ENCODE data around the gene KSR2. TPM values are rescaled to one million over a fixed set of nuclear protein-coding genes. Genes with fewer than 3 reads are reported as not detected.

KSR2 gene
- total and polyA plus RNA-seq, 2 of the 4 experiments (the other 2 are of a cell fraction) = not detected

DNA sequence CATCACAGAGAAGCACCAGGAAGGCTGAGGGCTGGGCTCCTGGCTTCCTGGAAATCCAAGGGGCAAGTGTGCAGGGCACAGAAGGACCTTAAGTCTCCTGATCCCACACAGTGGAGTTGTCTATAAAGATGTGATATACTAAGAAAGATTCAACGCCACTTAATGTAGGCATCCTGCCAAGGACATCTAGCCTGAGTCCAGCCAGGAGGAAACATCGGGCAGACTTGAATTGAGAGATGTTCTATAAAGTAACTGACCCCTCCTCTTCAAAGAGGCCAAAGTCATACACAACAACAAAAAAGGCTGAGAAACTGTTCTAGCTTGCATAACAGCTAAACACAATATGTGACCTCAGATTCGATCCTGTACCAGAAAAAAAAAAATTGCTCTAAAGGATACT, 307.9 kb downstream of the KSR2 start:
- no peak overlapping the region for H2AK9ac ChIP-seq (replicated peaks; ENCODE audit: low read depth, low read length, poor library complexity)
- BruUV-seq (replicated peaks) = no TSS peak
- no peak overlapping the region for H3K4me3 ChIP-seq (ENCODE audit: insufficient read depth, low read depth, low read length)
- no peak overlapping the region for H3K4ac ChIP-seq (ENCODE audit: low read depth, low read length)
- H2BK20ac ChIP-seq (ENCODE audit: low read depth, low read length) = no peak overlapping the region
- no peaks in the 10 kb centered on the region for H3K9me1 ChIP-seq (ENCODE audit: insufficient read depth, low read length)
- H3K14ac ChIP-seq (replicated peaks; ENCODE audit: low read depth, low read length) = no peak overlapping the region
- H3K56ac ChIP-seq (ENCODE audit: extremely low read depth, insufficient read depth, low read length) = no peak overlapping the region
- H2AK5ac ChIP-seq (ENCODE audit: low read depth, low read length) = no peak overlapping the region
- WGBS, 2 experiments (ENCODE audit: extremely low coverage in 2 of 2, insufficient read length in 1 of 2) = no CpG with 5 or more reads among the region's 3 CpGs
- H3K36me3 ChIP-seq (ENCODE audit: control insufficient read depth, insufficient read depth, low read length) = no peaks in the 10 kb centered on the region
- H4K20me1 ChIP-seq (ENCODE audit: insufficient read depth, low read length) = no peaks in the 10 kb centered on the region
- H3K4me1 ChIP-seq (ENCODE audit: control insufficient read depth, insufficient read depth, low read length) = no peaks in the 10 kb centered on the region
- intact Hi-C loops (cut with micrococcal nuclease) = no loop called here
- ChIA-PET CTCF (no interaction called here), POLR2A (ENCODE audit: unreplicated experiment) (no interaction called here)
- no peak overlapping the region for H3K9ac ChIP-seq (ENCODE audit: low read depth, low read length)
- H2BK120ac ChIP-seq (ENCODE audit: low read depth, low read length) = no peak overlapping the region
- H3K27ac ChIP-seq (ENCODE audit: insufficient read depth, low read length) = no peak overlapping the region
- no peak overlapping the region for H3K4me2 ChIP-seq (ENCODE audit: low read depth, low read length)
- ATAC-seq (ENCODE audit: low read depth) (no peak), DNase-seq (no peak)
- no peak overlapping the region for H3K23ac ChIP-seq (ENCODE audit: low read depth, low read length)
- no peak overlapping the region for H2BK5ac ChIP-seq (ENCODE audit: low read depth, low read length, poor library complexity, severe bottlenecking)
- H3K9me3 ChIP-seq (ENCODE audit: control insufficient read depth, insufficient read depth, low read length) = peaks cover 25% of the 10 kb centered on the region
- dilution Hi-C loops (cut with HindIII; ENCODE audit: low sequenced_read_pairs, unreplicated experiment) = no loop called here
- H3K18ac ChIP-seq (ENCODE audit: low read depth, low read length) = no peak overlapping the region
- no peak overlapping the region for H2BK15ac ChIP-seq (ENCODE audit: low read depth, low read length)
- no peak overlapping the region for H4K91ac ChIP-seq (ENCODE audit: insufficient read depth, low read depth, low read length)
- H4K8ac ChIP-seq (ENCODE audit: low read depth in 2 of 2, low read length in 2 of 2) = no peak overlapping the region
- no peak overlapping the region for H4K5ac ChIP-seq (ENCODE audit: low read depth, low read length)
- H3K27me3 ChIP-seq (ENCODE audit: control insufficient read depth, insufficient read depth, low read length) = no peaks in the 10 kb centered on the region
- in situ Hi-C loops (cut with MboI; ENCODE audit: low sequenced_read_pairs) = no loop called here
- TF ChIP-seq, protein P1, sequence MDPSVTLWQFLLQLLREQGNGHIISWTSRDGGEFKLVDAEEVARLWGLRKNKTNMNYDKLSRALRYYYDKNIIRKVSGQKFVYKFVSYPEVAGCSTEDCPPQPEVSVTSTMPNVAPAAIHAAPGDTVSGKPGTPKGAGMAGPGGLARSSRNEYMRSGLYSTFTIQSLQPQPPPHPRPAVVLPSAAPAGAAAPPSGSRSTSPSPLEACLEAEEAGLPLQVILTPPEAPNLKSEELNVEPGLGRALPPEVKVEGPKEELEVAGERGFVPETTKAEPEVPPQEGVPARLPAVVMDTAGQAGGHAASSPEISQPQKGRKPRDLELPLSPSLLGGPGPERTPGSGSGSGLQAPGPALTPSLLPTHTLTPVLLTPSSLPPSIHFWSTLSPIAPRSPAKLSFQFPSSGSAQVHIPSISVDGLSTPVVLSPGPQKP (IDR thresholded peaks at IDR 0.05; ENCODE audit: borderline replicate concordance, low read depth, low read length) = no peak
- TF ChIP-seq RAD21 (IDR thresholded peaks at IDR 0.05; ENCODE audit: low read length) (no peak), MXI1 (IDR thresholded peaks at IDR 0.05; ENCODE audit: borderline replicate concordance, low read depth, low read length) (no peak), POLR2A (IDR thresholded peaks at IDR 0.05; ENCODE audit: low read depth, low read length) (no peak), FOS (IDR thresholded peaks at IDR 0.05; ENCODE audit: low read depth, low read length) (no peak), RFX5 (IDR thresholded peaks at IDR 0.05; ENCODE audit: low read depth, low read length) (no peak), RCOR1 (IDR thresholded peaks at IDR 0.05; ENCODE audit: insufficient replicate concordance, low read length) (no peak), CHD1 (IDR thresholded peaks at IDR 0.05; ENCODE audit: low read depth, low read length) (no peak), CEBPB (IDR thresholded peaks at IDR 0.05; ENCODE audit: low read depth, low read length) (no peak), MAFK (IDR thresholded peaks at IDR 0.05; ENCODE audit: low read depth, low read length) (no peak)
- TF ChIP-seq, protein P2, sequence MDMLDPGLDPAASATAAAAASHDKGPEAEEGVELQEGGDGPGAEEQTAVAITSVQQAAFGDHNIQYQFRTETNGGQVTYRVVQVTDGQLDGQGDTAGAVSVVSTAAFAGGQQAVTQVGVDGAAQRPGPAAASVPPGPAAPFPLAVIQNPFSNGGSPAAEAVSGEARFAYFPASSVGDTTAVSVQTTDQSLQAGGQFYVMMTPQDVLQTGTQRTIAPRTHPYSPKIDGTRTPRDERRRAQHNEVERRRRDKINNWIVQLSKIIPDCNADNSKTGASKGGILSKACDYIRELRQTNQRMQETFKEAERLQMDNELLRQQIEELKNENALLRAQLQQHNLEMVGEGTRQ (IDR thresholded peaks at IDR 0.05; ENCODE audit: low read depth, low read length) = no peak
- TF ChIP-seq, protein P3, sequence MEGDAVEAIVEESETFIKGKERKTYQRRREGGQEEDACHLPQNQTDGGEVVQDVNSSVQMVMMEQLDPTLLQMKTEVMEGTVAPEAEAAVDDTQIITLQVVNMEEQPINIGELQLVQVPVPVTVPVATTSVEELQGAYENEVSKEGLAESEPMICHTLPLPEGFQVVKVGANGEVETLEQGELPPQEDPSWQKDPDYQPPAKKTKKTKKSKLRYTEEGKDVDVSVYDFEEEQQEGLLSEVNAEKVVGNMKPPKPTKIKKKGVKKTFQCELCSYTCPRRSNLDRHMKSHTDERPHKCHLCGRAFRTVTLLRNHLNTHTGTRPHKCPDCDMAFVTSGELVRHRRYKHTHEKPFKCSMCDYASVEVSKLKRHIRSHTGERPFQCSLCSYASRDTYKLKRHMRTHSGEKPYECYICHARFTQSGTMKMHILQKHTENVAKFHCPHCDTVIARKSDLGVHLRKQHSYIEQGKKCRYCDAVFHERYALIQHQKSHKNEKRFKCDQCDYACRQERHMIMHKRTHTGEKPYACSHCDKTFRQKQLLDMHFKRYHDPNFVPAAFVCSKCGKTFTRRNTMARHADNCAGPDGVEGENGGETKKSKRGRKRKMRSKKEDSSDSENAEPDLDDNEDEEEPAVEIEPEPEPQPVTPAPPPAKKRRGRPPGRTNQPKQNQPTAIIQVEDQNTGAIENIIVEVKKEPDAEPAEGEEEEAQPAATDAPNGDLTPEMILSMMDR (conservative IDR thresholded peaks at IDR 0.05; ENCODE audit: low read depth, low read length) = no peak
- no peak overlapping the region for H2AFZ ChIP-seq (replicated peaks; ENCODE audit: low read length, poor library complexity)
- no peaks in the 10 kb centered on the region for H3K79me1 ChIP-seq (ENCODE audit: low read depth in 1 of 2, low read length in 2 of 2)

Data from IMR-90 (cell line).